SW 1271 (cell line): ENCODE results near the gene RAVER2.

Experiments
- DNase-seq, 2 experiments: peaks; one replicate each; lab custom pipeline; 2025; lab: John Stamatoyannopoulos, UW

Gene RAVER2

DNA sequence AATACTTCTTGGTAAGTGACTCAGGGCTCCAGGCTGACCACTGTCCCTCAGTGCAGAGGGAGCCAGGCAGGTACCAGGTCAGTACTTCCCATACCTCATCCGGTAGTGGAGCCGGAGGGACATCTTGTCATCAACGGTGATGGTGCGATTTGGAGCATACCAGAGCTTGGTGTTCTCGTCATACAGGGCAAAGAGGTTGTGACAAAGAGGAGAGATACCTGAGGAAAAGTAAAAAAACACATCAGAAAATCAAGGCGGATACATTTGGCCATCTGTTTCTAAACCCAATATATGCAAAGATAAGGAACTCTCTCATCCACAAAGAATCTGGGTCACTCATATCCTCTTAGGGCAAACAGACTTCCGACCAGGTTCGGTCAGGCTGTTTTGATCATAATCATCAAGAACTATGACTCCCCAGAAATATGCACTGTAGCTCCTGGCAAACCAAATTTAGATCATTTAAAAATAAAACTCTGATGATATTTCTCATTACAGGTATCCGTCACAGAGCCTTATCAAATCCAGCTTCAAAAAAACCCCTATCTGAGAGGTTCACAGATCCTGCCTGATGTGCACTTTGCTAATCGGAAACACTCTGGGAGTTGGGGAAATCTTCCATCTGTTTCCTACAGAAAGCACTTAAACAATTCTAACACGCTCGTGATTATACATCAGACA is 134.2 kb downstream of the RAVER2 start:
- DNase-seq = no peak

DNA sequence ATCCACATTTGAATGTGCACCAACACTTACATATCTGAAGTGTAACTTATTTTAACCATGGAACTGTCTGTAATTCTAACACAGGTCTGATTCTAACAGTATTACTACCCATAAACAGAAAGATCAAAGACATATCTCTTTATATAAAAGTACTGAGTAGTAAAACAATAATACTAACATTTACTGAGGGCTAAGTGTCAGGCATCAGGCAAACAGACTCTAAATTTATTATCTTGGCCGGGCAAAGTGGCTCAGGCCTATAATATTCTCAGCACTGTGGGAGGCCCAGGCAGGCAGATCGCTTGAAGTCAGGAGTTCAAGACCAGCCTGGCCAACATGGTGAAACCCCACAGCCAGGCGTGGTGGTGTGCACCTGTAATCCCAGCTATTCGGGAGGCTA is 135.6 kb downstream of the RAVER2 start:
- no peak for DNase-seq

DNA sequence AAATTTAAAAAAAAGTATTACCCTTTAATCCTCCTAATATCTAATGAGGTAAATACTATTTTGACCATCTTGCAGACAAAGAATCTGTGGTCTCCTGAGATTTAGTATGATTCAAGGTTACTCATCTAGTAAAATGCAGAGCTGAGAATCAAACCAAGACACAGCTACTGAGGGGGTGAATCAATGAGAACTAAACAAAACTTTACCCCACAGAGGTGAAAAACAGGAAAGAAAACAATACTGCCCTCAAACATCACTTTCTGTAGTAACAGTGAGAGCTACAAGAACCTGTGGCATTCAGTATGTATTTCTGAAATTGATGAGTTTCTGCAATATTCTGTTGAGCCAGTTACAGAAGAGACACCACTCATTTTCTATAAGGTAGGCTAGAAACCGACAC is 136.4 kb downstream of the RAVER2 start:
- DNase-seq = no peak
